ENCODE data around the gene CADM2. TPM values are rescaled to one million over a fixed set of nuclear protein-coding genes. Genes with fewer than 3 reads are reported as not detected.

The CADM2 gene
- polyA plus RNA-seq, 1 donor from 2014 or later = 4.5 TPM

DNA sequence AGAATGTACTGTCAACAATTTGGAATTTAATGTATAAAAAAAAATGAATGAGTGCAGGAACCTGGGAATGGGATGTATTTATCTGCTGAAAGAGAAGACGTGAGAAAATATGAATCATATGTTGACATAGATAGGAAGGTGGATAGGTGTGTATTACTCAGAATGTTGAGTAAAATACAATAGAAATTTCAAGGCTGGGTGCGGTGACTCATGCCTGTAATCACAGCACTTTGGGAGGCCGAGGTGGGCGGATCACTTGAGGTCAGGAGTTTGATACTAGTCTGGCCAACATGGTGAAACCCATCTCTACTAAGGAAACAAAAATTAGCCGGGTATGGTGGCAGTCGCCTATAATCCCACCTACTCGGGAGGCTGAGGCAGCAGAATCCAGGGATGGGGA, 202.8 kb downstream of the CADM2 start:
- no peaks in the 10 kb centered on the region for H3K27me3 ChIP-seq (ENCODE audit: insufficient read depth, low read depth, low read length)
- no peak overlapping the region for H3K4me2 ChIP-seq (ENCODE audit: low read length)

GRCh38 chr3:85162905-85163304, 204.1 kb downstream of the CADM2 start:
- no peak overlapping the region for H3K9ac ChIP-seq (ENCODE audit: low read length)
- no peaks in the 10 kb centered on the region for H3F3A ChIP-seq (ENCODE audit: insufficient read depth, low read length, poor library complexity, severe bottlenecking)
- H3K9me2 ChIP-seq (ENCODE audit: insufficient read depth, low read length) = no peaks in the 10 kb centered on the region
- H3K9me3 ChIP-seq (ENCODE audit: low read length) = no peaks in the 10 kb centered on the region
- H3K4me3 ChIP-seq (ENCODE audit: low read length) = no peak overlapping the region
- H3K27ac ChIP-seq (ENCODE audit: low read length) = no peak overlapping the region
- no peaks in the 10 kb centered on the region for H4K20me1 ChIP-seq (ENCODE audit: insufficient read depth)
- no peaks in the 10 kb centered on the region for H3K79me2 ChIP-seq (replicated peaks; ENCODE audit: insufficient read depth, low read length)
- H3K4me2 ChIP-seq (ENCODE audit: low read length) = no peak overlapping the region
- H3K27me3 ChIP-seq (ENCODE audit: insufficient read depth, low read depth, low read length) = no peaks in the 10 kb centered on the region
- no peak overlapping the region for H2AFZ ChIP-seq (ENCODE audit: low read depth, low read length)
- no peaks in the 10 kb centered on the region for H3K36me3 ChIP-seq (ENCODE audit: insufficient read depth, low read length)
- no peak for TF ChIP-seq MXI1 (conservative IDR thresholded peaks at IDR 0.05; ENCODE audit: poor library complexity, severe bottlenecking)
- TF ChIP-seq RAD21 (conservative IDR thresholded peaks at IDR 0.05) = no peak
- TF ChIP-seq, protein P1, sequence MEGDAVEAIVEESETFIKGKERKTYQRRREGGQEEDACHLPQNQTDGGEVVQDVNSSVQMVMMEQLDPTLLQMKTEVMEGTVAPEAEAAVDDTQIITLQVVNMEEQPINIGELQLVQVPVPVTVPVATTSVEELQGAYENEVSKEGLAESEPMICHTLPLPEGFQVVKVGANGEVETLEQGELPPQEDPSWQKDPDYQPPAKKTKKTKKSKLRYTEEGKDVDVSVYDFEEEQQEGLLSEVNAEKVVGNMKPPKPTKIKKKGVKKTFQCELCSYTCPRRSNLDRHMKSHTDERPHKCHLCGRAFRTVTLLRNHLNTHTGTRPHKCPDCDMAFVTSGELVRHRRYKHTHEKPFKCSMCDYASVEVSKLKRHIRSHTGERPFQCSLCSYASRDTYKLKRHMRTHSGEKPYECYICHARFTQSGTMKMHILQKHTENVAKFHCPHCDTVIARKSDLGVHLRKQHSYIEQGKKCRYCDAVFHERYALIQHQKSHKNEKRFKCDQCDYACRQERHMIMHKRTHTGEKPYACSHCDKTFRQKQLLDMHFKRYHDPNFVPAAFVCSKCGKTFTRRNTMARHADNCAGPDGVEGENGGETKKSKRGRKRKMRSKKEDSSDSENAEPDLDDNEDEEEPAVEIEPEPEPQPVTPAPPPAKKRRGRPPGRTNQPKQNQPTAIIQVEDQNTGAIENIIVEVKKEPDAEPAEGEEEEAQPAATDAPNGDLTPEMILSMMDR (IDR thresholded peaks at IDR 0.05; ENCODE audit: poor library complexity, severe bottlenecking) = no peak
- no peak for TF ChIP-seq REST (IDR thresholded peaks at IDR 0.05; ENCODE audit: borderline replicate concordance)
- no peak for TF ChIP-seq EP300 (conservative IDR thresholded peaks at IDR 0.05; ENCODE audit: poor library complexity, severe bottlenecking)
- no peak for TF ChIP-seq POLR2AphosphoS5 (IDR thresholded peaks at IDR 0.05)

More for the DNA sequence above, 202.8 kb downstream of the CADM2 start:
- Histone ChIP-seq H3K9me3 (ENCODE audit: low read length) (no peaks in the 10 kb centered on the region), H3K9ac (ENCODE audit: low read length) (no peak overlapping the region), H3K27ac (ENCODE audit: low read length) (no peak overlapping the region), H3F3A (ENCODE audit: insufficient read depth, low read length, poor library complexity, severe bottlenecking) (no peaks in the 10 kb centered on the region), H2AFZ (ENCODE audit: low read depth, low read length) (no peak overlapping the region), H3K79me2 (replicated peaks; ENCODE audit: insufficient read depth, low read length) (no peaks in the 10 kb centered on the region), H4K20me1 (ENCODE audit: insufficient read depth) (no peaks in the 10 kb centered on the region), H3K4me3 (ENCODE audit: low read length) (no peak overlapping the region), H3K9me2 (ENCODE audit: insufficient read depth, low read length) (no peaks in the 10 kb centered on the region), H3K36me3 (ENCODE audit: insufficient read depth, low read length) (no peaks in the 10 kb centered on the region)
- TF ChIP-seq POLR2AphosphoS5 (IDR thresholded peaks at IDR 0.05) = no peak
- no peak for TF ChIP-seq SMC3 (conservative IDR thresholded peaks at IDR 0.05; ENCODE audit: poor library complexity)
- no peak for TF ChIP-seq MXI1 (conservative IDR thresholded peaks at IDR 0.05; ENCODE audit: poor library complexity, severe bottlenecking)
- TF ChIP-seq, protein P1 (IDR thresholded peaks at IDR 0.05; ENCODE audit: poor library complexity, severe bottlenecking) = no peak
- no peak for TF ChIP-seq RAD21 (conservative IDR thresholded peaks at IDR 0.05)
- no peak for TF ChIP-seq EZH2 (IDR thresholded peaks at IDR 0.05; ENCODE audit: borderline replicate concordance, insufficient read depth, low read length, poor library complexity, severe bottlenecking)
- TF ChIP-seq EP300 (conservative IDR thresholded peaks at IDR 0.05; ENCODE audit: poor library complexity, severe bottlenecking) = no peak
- no peak for TF ChIP-seq TAF1 (IDR thresholded peaks at IDR 0.05; ENCODE audit: low read depth)
- TF ChIP-seq REST (IDR thresholded peaks at IDR 0.05; ENCODE audit: borderline replicate concordance) = no peak

Measured in neural cell (in vitro differentiated cells).